T-helper 2 cell (primary cell): ENCODE results near the gene PLAGL2.

ENCODE experiments used
- DNase-seq, 5 experiments: peaks; one replicate each; pipeline versions ENCODE4 v3.0.0 to v3.0.0-alpha.2; 2012 to 2022

PLAGL2 gene

DNA sequence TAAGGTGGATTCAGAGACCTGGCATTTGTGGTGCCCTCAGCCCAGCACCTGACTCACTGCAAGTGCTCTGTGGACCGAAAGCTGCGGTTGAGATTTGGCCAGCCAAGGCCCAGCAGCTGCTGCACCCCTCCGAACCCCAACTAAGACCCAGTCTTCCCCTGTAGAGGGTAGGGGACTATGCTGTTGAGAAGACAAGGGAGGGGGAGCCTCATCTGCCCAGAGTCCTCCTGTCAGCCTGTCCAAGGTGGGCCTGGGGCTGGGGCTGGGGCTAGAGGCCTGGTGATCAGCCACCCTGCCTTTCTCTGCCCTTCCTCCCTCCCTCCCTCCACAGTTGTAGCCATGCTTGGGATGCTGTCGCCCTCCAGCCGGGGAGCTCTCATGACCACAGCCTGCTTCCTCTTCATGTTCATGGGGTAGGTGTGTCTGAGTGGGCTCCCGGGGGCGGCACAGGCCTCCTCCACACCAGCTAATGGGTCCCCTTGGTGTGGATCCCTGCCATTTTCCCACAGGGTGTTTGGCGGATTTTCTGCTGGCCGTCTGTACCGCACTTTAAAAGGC is 57.2 kb downstream of the PLAGL2 start:
- no peak for DNase-seq

DNA sequence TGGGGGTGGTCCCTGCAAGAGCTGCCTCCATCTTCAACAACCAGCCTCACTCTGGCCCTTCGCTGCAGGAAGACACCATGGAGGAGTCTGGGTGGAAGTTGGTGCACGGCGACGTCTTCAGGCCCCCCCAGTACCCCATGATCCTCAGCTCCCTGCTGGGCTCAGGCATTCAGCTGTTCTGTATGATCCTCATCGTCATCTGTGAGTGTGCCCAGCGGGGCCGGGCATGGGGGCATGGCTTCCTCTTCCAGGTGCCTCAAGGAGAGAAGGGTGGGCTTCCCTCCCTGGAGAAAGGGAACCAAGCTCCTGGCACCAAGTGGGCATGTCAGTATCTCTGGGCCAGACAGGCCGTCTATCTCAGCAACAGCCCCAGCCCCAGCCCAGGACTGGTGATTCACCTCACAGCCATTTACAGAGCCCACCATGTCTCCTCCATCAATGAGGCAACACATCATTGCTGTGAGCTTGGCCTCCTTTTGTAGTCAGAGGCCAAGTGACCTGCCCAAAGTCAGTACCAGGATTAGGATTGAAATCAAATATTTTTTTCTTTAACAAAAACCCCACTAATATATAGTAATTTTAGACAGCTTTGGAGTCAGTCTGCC is 57.9 kb downstream of the PLAGL2 start:
- no peak for DNase-seq

DNA sequence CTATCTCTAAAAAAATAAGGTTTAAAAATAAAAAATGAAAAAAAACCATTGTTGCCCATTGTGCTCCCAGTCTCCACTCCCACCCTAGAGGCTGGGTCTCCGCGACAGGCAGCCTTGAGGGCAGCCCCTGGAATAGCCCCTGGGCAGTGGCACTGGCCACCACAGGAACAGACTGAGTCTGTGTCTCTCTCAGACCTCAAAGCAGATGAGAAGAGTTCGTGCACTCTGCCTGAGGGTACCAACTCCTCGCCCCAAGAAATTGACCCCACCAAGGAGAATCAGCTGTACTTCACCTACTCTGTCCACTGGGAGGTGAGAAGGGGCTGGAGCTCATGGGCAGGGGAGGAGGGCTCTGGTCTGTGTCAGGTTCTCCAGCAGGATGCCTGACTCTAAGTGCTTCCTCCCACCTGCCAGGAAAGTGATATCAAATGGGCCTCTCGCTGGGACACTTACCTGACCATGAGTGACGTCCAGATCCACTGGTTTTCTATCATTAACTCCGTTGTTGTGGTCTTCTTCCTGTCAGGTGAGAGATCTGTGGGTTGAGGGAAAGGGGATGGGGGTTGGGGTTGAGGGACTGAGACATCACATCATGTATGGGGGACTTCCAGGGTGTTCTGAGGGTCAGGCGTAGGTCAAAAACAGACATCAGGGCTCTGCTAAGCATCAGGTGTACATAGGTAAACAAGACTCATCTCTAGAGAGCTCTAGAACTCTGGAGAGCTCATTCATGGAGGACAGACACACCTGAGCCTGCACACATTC is 62.5 kb downstream of the PLAGL2 start:
- no peak for DNase-seq

DNA sequence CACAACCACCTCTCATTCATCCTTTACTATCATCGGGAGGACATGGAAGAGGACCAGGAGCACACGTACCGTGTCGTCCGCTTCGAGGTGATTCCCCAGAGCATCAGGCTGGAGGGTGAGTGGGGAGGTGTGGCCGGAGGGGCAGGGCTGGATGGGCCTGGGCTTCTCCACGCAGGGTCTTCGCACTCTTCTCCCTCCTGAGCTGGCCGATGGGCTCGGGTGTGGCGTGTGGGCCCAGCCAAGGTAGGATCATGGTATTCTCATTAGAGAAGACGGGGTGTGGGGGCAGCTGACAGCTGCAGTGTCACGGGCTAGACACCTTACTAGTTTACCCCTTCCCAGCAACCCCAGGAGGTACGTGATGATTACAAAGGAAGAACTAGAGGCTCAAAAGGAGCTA is 64.6 kb downstream of the PLAGL2 start:
- no peak for DNase-seq
